D721Med (cell line): ENCODE results near the gene AASS.

Source experiments
- DNase-seq: peaks from one replicate; pipeline ENCODE4 v3.0.0; 2011; ENCODE audit warnings: low spot score; ENCODE audit not compliant: insufficient read length
- FAIRE-seq: peaks from 2 replicates; lab custom pipeline; 2011; peaks lifted over from hg19 to GRCh38; lab: Jason Lieb, UNC
- TF ChIP-seq, protein P1 (sequence below): IDR thresholded peaks from 2 replicates; pipeline ENCODE4 v1.5.1; 2012; ENCODE audit warnings: mild to moderate bottlenecking, control low read depth; ENCODE audit not compliant: insufficient read depth; ENCODE audit errors: missing control alignments

AASS gene

DNA sequence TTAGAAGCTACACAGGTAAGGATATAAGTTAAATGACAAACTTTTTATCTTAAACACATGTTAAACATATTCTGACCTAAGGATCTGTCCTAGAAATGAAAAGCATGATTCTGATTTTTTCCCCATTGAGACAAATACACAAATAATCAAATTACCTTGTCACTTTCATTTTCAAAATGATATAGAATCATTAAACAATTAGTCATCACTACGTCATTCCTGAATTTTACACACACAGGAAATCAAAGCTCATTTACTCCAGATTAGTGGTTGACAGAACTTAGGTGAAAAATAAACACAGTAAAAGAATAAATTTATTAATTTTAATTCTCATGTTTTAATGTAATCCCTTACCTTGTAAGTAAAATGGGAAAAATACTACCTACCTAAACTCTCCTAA is 89.0 kb downstream of the AASS start:
- TF ChIP-seq, protein P1, sequence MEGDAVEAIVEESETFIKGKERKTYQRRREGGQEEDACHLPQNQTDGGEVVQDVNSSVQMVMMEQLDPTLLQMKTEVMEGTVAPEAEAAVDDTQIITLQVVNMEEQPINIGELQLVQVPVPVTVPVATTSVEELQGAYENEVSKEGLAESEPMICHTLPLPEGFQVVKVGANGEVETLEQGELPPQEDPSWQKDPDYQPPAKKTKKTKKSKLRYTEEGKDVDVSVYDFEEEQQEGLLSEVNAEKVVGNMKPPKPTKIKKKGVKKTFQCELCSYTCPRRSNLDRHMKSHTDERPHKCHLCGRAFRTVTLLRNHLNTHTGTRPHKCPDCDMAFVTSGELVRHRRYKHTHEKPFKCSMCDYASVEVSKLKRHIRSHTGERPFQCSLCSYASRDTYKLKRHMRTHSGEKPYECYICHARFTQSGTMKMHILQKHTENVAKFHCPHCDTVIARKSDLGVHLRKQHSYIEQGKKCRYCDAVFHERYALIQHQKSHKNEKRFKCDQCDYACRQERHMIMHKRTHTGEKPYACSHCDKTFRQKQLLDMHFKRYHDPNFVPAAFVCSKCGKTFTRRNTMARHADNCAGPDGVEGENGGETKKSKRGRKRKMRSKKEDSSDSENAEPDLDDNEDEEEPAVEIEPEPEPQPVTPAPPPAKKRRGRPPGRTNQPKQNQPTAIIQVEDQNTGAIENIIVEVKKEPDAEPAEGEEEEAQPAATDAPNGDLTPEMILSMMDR: no peak
- FAIRE-seq (no peak), DNase-seq (no peak)

- DNase-seq: no peak
- TF ChIP-seq, protein P1: no peak
- FAIRE-seq: no peak
Observed at GRCh38 chr7:122054393-122054792, 89.7 kb downstream of the AASS start.

DNA sequence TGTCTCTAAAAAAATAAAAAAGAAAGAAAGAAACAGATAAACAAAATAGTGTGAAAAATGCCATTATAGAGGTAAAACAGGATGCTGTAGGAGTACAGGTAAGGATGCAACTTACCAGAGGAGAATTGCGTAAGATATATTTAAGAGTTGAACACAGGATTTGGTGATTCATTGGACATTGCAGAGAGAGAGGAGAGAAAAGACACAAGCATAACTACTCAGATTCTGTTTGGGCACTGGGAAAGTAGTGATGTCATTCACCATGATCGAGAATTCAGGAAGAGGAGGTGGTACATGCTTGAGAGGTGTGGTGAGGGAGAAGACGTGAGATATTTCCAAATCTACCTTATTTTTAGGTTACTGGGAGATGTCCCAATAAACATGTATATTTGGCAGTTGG is 97.6 kb downstream of the AASS start:
- TF ChIP-seq, protein P1: no peak
- no peak for FAIRE-seq

DNA sequence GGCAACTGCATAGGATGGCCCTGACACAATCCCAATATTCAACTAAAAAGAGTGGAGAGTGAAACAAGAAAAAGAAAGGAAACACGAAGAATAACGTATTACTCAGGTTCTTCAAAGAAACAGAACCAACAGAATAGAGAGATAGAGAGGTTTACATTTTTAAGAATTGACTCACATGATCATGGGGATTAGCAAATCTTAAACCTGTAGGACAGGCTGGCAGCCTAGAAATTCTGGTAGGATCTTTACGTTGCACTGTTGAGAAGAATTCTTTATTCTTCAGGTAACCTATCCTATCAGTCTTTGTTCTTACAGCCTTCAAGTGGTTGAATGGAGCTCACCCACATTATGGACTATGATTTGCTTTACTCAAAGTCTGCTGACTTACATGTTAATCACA is 103.9 kb downstream of the AASS start:
- no peak for DNase-seq
- TF ChIP-seq, protein P1: no peak
- FAIRE-seq: no peak

More for the DNA sequence above, 97.6 kb downstream of the AASS start:
- DNase-seq: no peak

DNA sequence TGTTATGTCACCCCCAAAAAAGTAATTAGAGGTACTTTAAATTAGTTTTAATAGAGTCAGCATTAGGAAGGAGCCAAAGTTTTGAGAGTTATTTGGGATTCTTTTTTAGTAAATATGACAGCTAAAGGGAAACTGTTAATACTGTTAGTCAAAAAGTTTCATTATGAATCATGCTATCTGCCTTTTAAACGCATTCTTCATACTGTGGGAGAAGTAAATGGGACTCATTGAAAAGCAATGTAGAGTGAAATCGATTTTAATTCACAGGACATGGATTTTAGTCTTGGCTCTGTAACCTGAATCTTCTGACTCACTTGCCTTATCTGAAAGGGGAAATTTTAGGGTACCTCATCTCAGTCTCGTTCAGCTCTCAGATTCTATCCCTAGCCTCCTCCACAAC is 105.1 kb downstream of the AASS start:
- no peak for FAIRE-seq

DNA sequence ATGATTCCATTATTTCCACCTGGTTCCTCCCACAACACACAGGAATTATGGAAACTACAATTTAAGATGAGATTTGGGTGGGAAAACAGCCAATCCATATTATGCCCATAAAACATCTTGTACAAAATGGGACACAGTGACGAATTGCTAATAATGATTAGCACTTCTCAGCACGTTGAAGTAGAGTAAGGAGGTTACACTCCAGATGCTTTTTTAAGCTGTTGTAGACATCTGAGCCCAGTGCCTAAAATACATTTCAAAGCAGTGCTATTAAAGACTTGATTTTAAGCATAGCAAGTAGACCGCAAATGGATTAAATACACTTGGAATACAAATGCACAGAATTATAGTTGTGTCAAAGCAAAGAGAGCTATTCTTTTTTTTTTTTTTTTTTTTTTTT is 105.9 kb downstream of the AASS start:
- TF ChIP-seq, protein P1: no peak
- FAIRE-seq (no peak), DNase-seq (no peak)

More for the DNA sequence above, 105.1 kb downstream of the AASS start:
- TF ChIP-seq, protein P1: no peak
- DNase-seq: no peak

GRCh38 chr7:122035876-122036275 is 108.2 kb downstream of the AASS start:
- FAIRE-seq (no peak), DNase-seq (no peak)
- TF ChIP-seq, protein P1: no peak
